Thyroid gland (tissue), 4 donors: ENCODE data around the gene ATXN1. TPM values are rescaled to one million over a fixed set of nuclear protein-coding genes. Genes with fewer than 3 reads are reported as not detected.

Experiments
- DNase-seq, 2 donors: peaks; one replicate each; pipeline ENCODE4 v3.0.0-alpha.2; 2019
- H3K27ac ChIP-seq, 3 donors: fragments of 200-600 bp; sonication (generic); 1 replicate in 2 of 3; 2 replicates in 1 of 3; pipeline ENCODE4 v1.5.1; 2016 to 2019; ENCODE audit warnings: mild to moderate bottlenecking in 1 of 3, moderate library complexity in 1 of 3
- H3K27me3 ChIP-seq: fragments of 200-600 bp; sonication (generic); one replicate; pipeline ENCODE4 v1.5.1; 2019
- H3K36me3 ChIP-seq, 2 donors: fragments of 200-600 bp; sonication (generic); one replicate each; pipeline ENCODE4 v1.5.1; 2016 to 2019
- H3K4me1 ChIP-seq, 2 donors: fragments of 200-600 bp; sonication (generic); one replicate each; pipeline ENCODE4 v1.5.1; 2017 to 2019
- H3K4me3 ChIP-seq, 3 donors: fragments of 200-600 bp; sonication (generic); replicated peaks in 1 of 3; 1 replicate in 2 of 3; 2 replicates in 1 of 3; pipeline ENCODE4 v1.5.1; 2016; ENCODE audit warnings: mild to moderate bottlenecking in 1 of 3
- H3K9me3 ChIP-seq: fragments of 200-600 bp; sonication (generic); one replicate; pipeline ENCODE4 v1.5.1; 2017
- POLR2A ChIP-seq, 2 donors: fragments of 450-650 bp; IDR thresholded peaks; one replicate each; pipeline ENCODE4 v1.6.1; 2017; ENCODE audit warnings: antibody characterized with exemption in 2 of 2, mild to moderate bottlenecking in 2 of 2, moderate library complexity in 1 of 2
- WGBS, 2 donors: methylation state at CpG; one replicate each; pipeline ENCODE4 v1.1.5; 2017; 5-methylcytosine and 5-hydroxymethylcytosine counted together
- intact Hi-C: fragments of 100-400 bp; cut with DNase I; formaldehyde crosslinking; loops from one replicate; pipeline ENCODE4 v1.15.1; 2023
- total RNA-seq, 4 donors: library from RNA; depleted of rRNA; stranded (reverse); fragments of >200 nt; gene quantifications; one replicate each; pipeline ENCODE4 v1.2.3, GENCODE V29; 2016
- TF ChIP-seq, protein P1 (sequence below), 6 experiments: fragments of 200-600 bp in 3 of 6; fragments of 450-650 bp in 3 of 6; sonication (generic) in 3 of 6; IDR thresholded peaks; one replicate each; pipeline ENCODE4 v1.5.1; 2016 to 2019; ENCODE audit warnings: antibody characterized with exemption in 6 of 6, mild to moderate bottlenecking in 2 of 6, inconsistent platforms in 1 of 6, moderate library complexity in 1 of 6

ATXN1 gene
- total RNA-seq, 4 donors from 2014 or later = 62.1 to 88.1 (median 83.0) TPM

GRCh38 chr6:16762550-16763477, 1.6 kb upstream of the ATXN1 start:
- no peaks in the 10 kb centered on the region for H3K9me3 ChIP-seq
- peak; percentile 89 for DNase-seq
- H3K36me3 ChIP-seq = no peaks in the 10 kb centered on the region
- WGBS, 2 donors = 1 to 2% methylated on average over 21 to 29 of the region's 32 CpGs
- H3K27me3 ChIP-seq = no peaks in the 10 kb centered on the region
- TF ChIP-seq, protein P1, sequence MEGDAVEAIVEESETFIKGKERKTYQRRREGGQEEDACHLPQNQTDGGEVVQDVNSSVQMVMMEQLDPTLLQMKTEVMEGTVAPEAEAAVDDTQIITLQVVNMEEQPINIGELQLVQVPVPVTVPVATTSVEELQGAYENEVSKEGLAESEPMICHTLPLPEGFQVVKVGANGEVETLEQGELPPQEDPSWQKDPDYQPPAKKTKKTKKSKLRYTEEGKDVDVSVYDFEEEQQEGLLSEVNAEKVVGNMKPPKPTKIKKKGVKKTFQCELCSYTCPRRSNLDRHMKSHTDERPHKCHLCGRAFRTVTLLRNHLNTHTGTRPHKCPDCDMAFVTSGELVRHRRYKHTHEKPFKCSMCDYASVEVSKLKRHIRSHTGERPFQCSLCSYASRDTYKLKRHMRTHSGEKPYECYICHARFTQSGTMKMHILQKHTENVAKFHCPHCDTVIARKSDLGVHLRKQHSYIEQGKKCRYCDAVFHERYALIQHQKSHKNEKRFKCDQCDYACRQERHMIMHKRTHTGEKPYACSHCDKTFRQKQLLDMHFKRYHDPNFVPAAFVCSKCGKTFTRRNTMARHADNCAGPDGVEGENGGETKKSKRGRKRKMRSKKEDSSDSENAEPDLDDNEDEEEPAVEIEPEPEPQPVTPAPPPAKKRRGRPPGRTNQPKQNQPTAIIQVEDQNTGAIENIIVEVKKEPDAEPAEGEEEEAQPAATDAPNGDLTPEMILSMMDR (IDR thresholded peaks at IDR 0.05) = peak; percentile 69 to 92 (median 81)
- peak in 1 of 2 donors; percentile 68 for TF ChIP-seq POLR2A (IDR thresholded peaks at IDR 0.05)
- H3K4me3 ChIP-seq = peak overlapping the region in 2 of 3 donors; percentile 44 to 90
- intact Hi-C loops = loop anchor here (5.0 to 10.0 kb wide), 2 partner anchors 88 to 431 kb away; no protein-coding TSS in a partner anchor
- peaks cover 21 to 25% of the 10 kb centered on the region in 2 donors for H3K4me1 ChIP-seq
- H3K27ac ChIP-seq = peak overlapping the region; percentile 93 to 99 (median 98)

DNA sequence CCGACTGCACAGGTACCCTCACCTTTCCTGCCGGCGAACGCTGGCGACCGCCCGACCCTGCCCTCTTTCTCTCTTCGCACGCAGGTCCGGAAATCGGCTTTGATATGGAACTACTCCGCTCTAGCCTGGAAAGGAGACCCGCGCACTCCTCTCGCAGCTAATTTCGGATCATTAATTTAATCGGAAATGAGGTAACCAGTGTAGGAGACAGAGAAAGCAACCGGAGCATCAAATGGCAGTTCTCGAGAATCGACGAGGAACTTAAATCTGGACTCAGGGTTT, 949 bp upstream of the ATXN1 start:
- H3K36me3 ChIP-seq = no peaks in the 10 kb centered on the region
- intact Hi-C loops = loop anchor here (5.0 to 10.0 kb wide), 2 partner anchors 87 to 430 kb away; no protein-coding TSS in a partner anchor
- no peak for TF ChIP-seq POLR2A (IDR thresholded peaks at IDR 0.05)
- TF ChIP-seq, protein P1 (IDR thresholded peaks at IDR 0.05) = no peak
- peaks cover 26 to 30% of the 10 kb centered on the region in 2 donors for H3K4me1 ChIP-seq
- H3K4me3 ChIP-seq = peak overlapping the region; percentile 9 to 90 (median 44)
- 0 to 1% methylated on average over 21 of the region's 21 CpGs for WGBS, 2 donors
- no peak for DNase-seq
- peak overlapping the region; percentile 93 to 99 (median 98) for H3K27ac ChIP-seq
- no peaks in the 10 kb centered on the region for H3K9me3 ChIP-seq
- H3K27me3 ChIP-seq = no peaks in the 10 kb centered on the region

DNA sequence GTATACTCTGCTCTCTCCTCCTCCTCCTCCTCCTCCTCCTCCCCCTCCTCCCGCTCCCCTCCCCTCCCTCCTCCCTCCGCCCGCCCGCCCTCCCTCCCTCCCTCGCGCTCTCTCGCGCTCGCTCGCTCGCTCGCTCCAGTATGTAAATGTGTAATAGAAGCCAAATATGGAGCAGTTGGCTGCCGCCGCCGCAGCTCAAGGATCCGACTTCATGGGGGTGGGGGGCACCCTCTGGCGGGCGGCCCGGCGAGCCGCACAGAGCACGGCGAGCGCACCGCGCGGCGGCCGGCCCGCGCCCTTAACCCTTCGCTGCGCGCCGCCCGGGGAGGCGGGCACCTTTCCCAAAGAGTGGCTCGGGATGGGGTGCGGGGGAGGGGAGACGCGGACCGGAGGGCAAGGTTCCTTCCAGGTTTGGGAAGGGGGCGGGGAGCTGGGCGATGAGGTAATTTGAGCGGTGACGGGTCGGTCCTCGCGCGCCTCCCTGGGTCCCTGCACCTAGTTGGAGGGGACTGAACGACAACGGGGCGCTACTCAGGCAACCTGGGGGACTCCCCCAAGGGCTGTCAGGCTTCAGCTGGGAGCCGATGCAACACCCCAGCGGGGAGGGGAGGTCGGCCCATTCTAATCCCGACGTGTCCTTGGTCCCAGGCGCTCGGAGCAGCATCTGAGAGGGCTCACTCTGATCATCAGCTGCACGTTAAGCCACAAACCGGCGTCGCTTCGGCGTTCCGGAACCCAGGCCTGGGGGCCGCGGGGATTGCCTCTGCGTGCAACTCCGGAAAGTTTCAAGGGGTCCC, 409 bp upstream of the ATXN1 start:
- peak overlapping the region; percentile 9 to 90 (median 44) for H3K4me3 ChIP-seq
- peak; percentile 95 to 96 for DNase-seq
- H3K27me3 ChIP-seq = no peaks in the 10 kb centered on the region
- H3K36me3 ChIP-seq = no peaks in the 10 kb centered on the region
- intact Hi-C loops = loop anchor here (5.0 to 10.0 kb wide), 2 partner anchors 87 to 429 kb away; no protein-coding TSS in a partner anchor
- peak in 1 of 2 donors; percentile 79 for TF ChIP-seq POLR2A (IDR thresholded peaks at IDR 0.05)
- TF ChIP-seq, protein P1 (IDR thresholded peaks at IDR 0.05) = peak in 3 of 6 experiments; percentile 19 to 36 (median 32)
- no peaks in the 10 kb centered on the region for H3K9me3 ChIP-seq
- H3K27ac ChIP-seq = peak overlapping the region; percentile 93 to 99 (median 98)
- H3K4me1 ChIP-seq = peaks cover 30% of the 10 kb centered on the region in 2 donors
- WGBS, 2 donors = 1 to 2% methylated on average over 37 to 40 of the region's 71 CpGs

- Histone ChIP-seq H3K4me1 (peaks cover 34 to 40% of the 10 kb centered on the region in 2 donors), H3K36me3 (no peaks in the 10 kb centered on the region), H3K27me3 (no peaks in the 10 kb centered on the region), H3K4me3 (peak overlapping the region; percentile 85 to 95 (median 90)), H3K9me3 (no peaks in the 10 kb centered on the region), H3K27ac (peak overlapping the region; percentile 93 to 99 (median 98))
- 0% methylated on average over 20 to 60 of the region's 87 CpGs for WGBS, 2 donors
- DNase-seq = peak; percentile 94 to 95
- intact Hi-C loops = loop anchor here (5.0 to 10.0 kb wide), 3 partner anchors 85 to 428 kb away; no protein-coding TSS in a partner anchor
- peak; percentile 73 to 98 for TF ChIP-seq POLR2A (IDR thresholded peaks at IDR 0.05)
- TF ChIP-seq, protein P1 (IDR thresholded peaks at IDR 0.05) = peak in 2 of 6 experiments; percentile 2 to 27
Observed at GRCh38 chr6:16759646-16760515, 1.4 kb downstream of the ATXN1 start.
